GM21390 (cell line): Measurements from ENCODE around the gene TXNL4B.

Experiments
- ATAC-seq: cut with Tn5 transposase; IDR thresholded peaks from one replicate; pipeline ENCODE4 v1.9.1; 2021; ENCODE audit not compliant: unreplicated experiment

The TXNL4B gene

DNA sequence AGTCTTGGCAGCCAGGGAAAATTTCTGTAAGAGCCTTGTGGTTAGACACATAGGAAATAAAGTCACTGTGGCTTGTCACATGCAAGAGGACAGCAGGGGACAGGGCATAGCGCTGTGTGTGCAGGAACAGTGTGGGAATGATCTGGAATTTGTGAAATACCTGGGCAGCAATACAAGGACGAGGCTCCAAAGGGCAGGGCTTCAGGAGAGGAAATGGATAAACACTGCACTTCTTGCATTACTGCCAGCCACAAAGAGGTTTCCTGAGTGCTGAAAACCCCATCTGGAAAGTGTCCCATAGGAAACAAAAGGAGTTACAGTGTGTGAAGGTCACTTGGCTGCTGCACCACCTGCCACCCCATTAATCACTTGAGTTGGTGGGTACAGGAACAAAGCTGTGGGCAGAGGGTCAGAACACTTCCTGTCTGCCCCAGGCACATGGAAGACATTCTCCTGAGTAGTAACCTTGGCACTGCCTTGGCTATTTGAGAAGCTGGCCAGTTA lies 51.2 kb downstream of the TXNL4B start:
- ATAC-seq, result no peak

DNA sequence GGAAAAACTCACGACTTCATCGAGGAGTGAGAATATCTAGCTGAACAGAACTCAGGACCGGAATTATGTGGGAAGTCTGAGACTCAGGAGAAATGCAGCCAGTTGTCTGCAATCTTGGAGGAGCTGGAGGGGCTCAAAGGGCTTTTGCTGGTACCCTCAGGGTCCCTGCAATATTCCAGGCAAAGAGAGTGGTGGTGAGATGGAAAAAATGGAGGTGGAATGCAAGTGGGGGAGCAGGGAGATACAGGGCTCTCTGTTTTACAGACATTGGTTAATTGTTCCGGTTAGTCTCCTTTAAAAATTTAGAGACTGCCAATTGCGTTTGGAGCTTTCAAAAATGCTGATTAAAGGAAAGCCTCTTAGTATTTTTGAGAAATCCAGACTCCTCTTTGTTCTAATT lies 57.3 kb downstream of the TXNL4B start:
- ATAC-seq, result no peak
